Central memory CD4-positive, alpha-beta T cell (primary cell): Measurements from ENCODE around the gene CRYBG2.

Experiments used
- DNase-seq: peaks from one replicate; pipeline ENCODE4 v3.0.0; 2022

The CRYBG2 gene

DNA sequence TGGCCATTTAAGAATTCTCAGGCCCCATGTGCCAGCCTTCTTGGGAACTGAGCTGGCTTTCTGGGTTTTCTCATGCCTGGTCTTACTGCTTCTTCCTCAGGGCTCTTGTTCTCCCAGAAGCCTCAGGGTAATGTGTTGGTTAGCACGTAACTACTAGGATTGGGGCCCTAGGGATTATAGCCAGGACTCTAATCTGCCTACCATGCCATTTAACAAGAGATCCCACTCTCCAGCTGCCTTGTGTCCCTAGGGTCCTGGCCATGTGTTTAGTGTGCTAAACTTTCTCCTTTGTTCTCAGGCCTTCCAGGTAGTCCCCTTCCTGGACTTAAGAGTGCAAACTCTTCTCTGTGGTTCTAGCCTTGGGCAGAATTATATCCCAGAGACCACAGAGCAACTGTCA is 76.2 kb downstream of the CRYBG2 start:
- no peak for DNase-seq

GRCh38 chr1:26277261-26277661 is 76.7 kb downstream of the CRYBG2 start:
- no peak for DNase-seq

GRCh38 chr1:26276432-26276838 is 77.5 kb downstream of the CRYBG2 start:
- DNase-seq, result no peak

- peak; percentile 72 for DNase-seq
Observed at GRCh38 chr1:26275580-26276431, 78.1 kb downstream of the CRYBG2 start.

GRCh38 chr1:26274801-26275425 is 79.0 kb downstream of the CRYBG2 start:
- no peak for DNase-seq
